ENCODE data around the gene MEF2A. TPM values are rescaled to one million over a fixed set of nuclear protein-coding genes. Genes with fewer than 3 reads are reported as not detected.
"Not testable (repeated sequence)": the region's sequence is repeated elsewhere in the genome, so short reads cannot be mapped to it uniquely, and the experiment has no call there.

Gene MEF2A
- total RNA-seq, 2 experiments from 2014 or later: 24.5 to 27.0 TPM

DNA sequence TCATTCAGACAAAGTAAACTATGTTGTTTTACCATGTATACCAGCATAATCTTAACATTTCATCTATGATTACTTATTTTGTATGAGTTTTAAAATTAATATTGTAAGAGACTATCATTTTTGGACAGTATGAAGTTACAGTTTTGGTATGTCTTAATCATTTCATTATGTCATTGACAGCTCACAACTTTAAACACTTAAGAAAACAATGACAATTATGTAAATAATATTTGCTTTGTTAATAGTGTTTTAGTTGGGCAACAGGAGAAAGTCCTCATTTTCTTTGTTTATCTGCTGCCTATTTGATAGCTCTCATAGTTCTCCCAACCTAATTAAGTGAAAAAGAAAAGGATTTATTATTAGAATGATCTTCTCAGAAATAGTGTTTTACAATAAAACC is 80.2 kb downstream of the MEF2A start:
- Mint-ChIP-seq H3K36me3 (ENCODE audit: low read depth) (peaks cover 47% of the 10 kb centered on the region), H3K4me1 (peaks cover 9% of the 10 kb centered on the region), H3K27me3 (no peaks in the 10 kb centered on the region), H3K9me3 (peaks cover 23% of the 10 kb centered on the region), H3K27ac (no peak overlapping the region), H3K4me3 (no peak overlapping the region)
- DNase-seq: no peak
- ChIA-PET POLR2A (no interaction called here), CTCF (no interaction called here)

DNA sequence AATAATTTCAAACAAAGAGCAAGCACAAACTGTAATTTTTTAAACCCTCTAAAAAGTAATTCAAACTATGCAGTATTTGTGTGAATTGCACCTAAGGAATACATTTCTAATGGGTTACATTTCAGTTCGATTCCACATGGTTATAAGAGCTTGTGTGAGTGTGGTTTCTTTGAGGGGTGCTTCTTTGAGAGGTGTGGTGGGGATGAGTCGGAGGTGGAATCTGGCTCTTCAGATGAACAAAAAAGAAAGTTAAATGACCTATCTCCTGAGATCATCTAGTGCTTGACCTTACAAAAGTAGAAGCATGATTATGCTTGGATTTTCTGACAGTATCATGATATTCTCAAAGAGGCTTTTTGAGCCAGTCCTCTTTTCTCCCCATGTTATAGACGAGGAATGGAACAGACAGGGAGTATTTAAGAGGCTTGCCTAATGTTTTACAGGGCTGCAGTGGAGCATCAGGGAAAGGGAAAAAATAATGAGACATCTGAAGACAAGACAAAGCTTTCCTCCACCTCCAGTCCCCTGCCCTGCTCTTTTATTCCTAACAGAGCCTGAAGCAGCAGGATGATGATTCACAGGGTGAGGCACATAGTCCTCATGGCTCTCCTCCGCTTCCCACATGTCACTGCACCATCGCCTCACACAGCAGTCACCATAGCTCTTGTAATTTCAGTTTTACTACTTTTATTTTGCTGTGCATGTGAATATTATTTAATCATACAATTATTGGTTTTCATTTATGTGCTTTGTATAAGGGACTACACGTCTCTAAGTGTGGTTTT is 85.4 kb downstream of the MEF2A start:
- Mint-ChIP-seq H3K27ac (no peak overlapping the region), H3K4me3 (no peak overlapping the region), H3K9me3 (peaks cover 6% of the 10 kb centered on the region), H3K36me3 (ENCODE audit: low read depth) (peaks cover 16% of the 10 kb centered on the region), H3K4me1 (no peaks in the 10 kb centered on the region), H3K27me3 (no peaks in the 10 kb centered on the region)
- ChIA-PET POLR2A (no interaction called here), CTCF (no interaction called here)
- DNase-seq: no peak

GRCh38 chr15:99656205-99656604 is 90.4 kb downstream of the MEF2A start:
- peaks cover 12% of the 10 kb centered on the region for H3K4me1 Mint-ChIP-seq
- H3K4me3 Mint-ChIP-seq: no peak overlapping the region
- no peak overlapping the region for H3K27ac Mint-ChIP-seq
- POLR2A ChIA-PET: no interaction called here
- H3K9me3 Mint-ChIP-seq: no peaks in the 10 kb centered on the region
- no peaks in the 10 kb centered on the region for H3K27me3 Mint-ChIP-seq
- CTCF ChIA-PET: interaction anchor here (0.6 kb wide), 1 partner anchor 30 kb away, joined by 4 read pairs; no protein-coding TSS in a partner anchor
- H3K36me3 Mint-ChIP-seq (ENCODE audit: low read depth): peaks cover 17% of the 10 kb centered on the region
- no peak for DNase-seq

DNA sequence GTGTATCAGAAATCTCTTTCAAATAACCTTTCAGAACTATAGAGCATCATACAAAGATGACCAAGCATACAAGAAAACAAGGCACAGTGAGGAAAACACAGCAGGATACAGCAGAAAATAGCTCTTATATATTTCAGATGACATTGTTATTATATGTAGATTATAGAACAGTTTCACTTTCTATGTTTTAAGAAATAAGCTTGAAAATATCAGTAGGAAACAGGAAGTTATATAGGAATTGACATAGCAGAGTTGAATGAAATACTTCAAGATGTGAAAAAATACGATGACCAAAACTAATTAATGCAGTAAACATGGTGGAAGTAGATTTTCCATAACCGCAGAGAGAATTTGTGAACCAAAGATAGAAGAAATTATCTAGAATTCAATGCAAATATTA is 92.2 kb downstream of the MEF2A start:
- Mint-ChIP-seq H3K36me3 (ENCODE audit: low read depth) (peaks cover 17% of the 10 kb centered on the region), H3K4me1 (peaks cover 12% of the 10 kb centered on the region), H3K27ac (peak overlapping the region; percentile 1), H3K9me3 (no peaks in the 10 kb centered on the region), H3K27me3 (no peaks in the 10 kb centered on the region), H3K4me3 (no peak overlapping the region)
- ChIA-PET CTCF (no interaction called here), POLR2A (no interaction called here)
- no peak for DNase-seq

GRCh38 chr15:99662903-99663302 is 97.1 kb downstream of the MEF2A start:
- ChIA-PET CTCF (no interaction called here), POLR2A (interaction anchor here (0.6 kb wide), 1 partner anchor 26 kb away, joined by 8 read pairs; no protein-coding TSS in a partner anchor)
- no peak for DNase-seq
- H3K4me1 Mint-ChIP-seq: peaks cover 6% of the 10 kb centered on the region
- peaks cover 31% of the 10 kb centered on the region for H3K36me3 Mint-ChIP-seq (ENCODE audit: low read depth)
- no peak overlapping the region for H3K27ac Mint-ChIP-seq
- H3K9me3 Mint-ChIP-seq: peaks cover 3% of the 10 kb centered on the region
- H3K27me3 Mint-ChIP-seq: no peaks in the 10 kb centered on the region
- H3K4me3 Mint-ChIP-seq: no peak overlapping the region

GRCh38 chr15:99666073-99666472 is 100.3 kb downstream of the MEF2A start:
- H3K4me3 Mint-ChIP-seq, POLR2A ChIA-PET, H3K27ac Mint-ChIP-seq, DNase-seq, CTCF ChIA-PET, H3K27me3 Mint-ChIP-seq, H3K4me1 Mint-ChIP-seq, H3K9me3 Mint-ChIP-seq: not testable (repeated sequence)
- peaks cover 19% of the 10 kb centered on the region for H3K36me3 Mint-ChIP-seq (ENCODE audit: low read depth)

- Mint-ChIP-seq H3K27me3 (no peaks in the 10 kb centered on the region), H3K4me1 (no peaks in the 10 kb centered on the region), H3K27ac (no peak overlapping the region), H3K4me3 (no peak overlapping the region), H3K9me3 (peaks cover 3% of the 10 kb centered on the region), H3K36me3 (ENCODE audit: low read depth) (peaks cover 25% of the 10 kb centered on the region)
- POLR2A ChIA-PET: no interaction called here
- CTCF ChIA-PET: interaction anchor here (1.1 kb wide), 1 partner anchor 36 kb away, joined by 4 read pairs; no protein-coding TSS in a partner anchor
- DNase-seq: no peak
These were observed 102.9 kb downstream of the MEF2A start for GRCh38 chr15:99668533-99669182.

GRCh38 chr15:99669250-99669649 is 103.5 kb downstream of the MEF2A start:
- no peak for DNase-seq
- Mint-ChIP-seq H3K27me3 (no peaks in the 10 kb centered on the region), H3K4me3 (no peak overlapping the region), H3K27ac (no peak overlapping the region), H3K4me1 (no peaks in the 10 kb centered on the region), H3K36me3 (ENCODE audit: low read depth) (peaks cover 23% of the 10 kb centered on the region), H3K9me3 (peaks cover 3% of the 10 kb centered on the region)
- POLR2A ChIA-PET: interaction anchor here (0.7 kb wide), 1 partner anchor 124 kb away, joined by 4 read pairs; no protein-coding TSS in a partner anchor
- CTCF ChIA-PET: interaction anchor here (1.1 kb wide), 1 partner anchor 35 kb away, joined by 4 read pairs; no protein-coding TSS in a partner anchor

DNA sequence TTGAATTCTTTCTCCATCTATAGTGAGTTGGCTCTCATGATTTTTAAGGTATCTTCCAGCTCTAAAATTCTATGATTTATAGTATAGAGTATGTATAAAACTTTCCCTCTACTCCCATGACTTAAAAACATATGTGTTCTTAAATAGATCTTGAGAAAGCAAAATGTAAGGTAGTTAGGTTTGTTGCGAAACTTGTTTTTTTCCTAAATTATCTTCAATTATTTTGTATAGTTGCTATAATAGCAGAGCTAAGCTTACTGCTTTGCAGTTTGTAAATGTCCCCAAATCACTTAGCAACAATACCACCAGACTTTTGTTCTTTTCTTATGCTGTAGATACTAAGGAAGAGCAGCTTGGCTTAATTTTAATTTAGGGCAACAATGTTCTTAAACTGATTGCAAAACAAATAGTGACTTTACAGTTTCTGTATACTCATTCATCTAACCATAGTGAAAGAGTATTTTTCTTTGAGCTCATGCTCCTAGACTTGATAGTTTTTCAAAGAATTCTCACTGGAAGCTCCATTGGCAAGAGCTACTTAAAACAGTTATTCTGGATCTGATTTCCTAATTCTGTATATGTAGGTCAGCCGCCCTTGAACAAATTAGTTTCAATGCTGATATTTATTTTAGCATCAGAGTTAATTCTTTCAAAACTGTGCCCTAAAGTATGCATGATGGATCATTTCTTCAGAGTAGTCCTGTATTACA is 106.3 kb downstream of the MEF2A start:
- H3K27ac Mint-ChIP-seq: no peak overlapping the region
- H3K27me3 Mint-ChIP-seq: no peaks in the 10 kb centered on the region
- H3K9me3 Mint-ChIP-seq: no peaks in the 10 kb centered on the region
- CTCF ChIA-PET: interaction anchor here (1.4 kb wide), 1 partner anchor 33 kb away, joined by 3 read pairs; no protein-coding TSS in a partner anchor
- H3K4me1 Mint-ChIP-seq: no peaks in the 10 kb centered on the region
- H3K4me3 Mint-ChIP-seq: no peak overlapping the region
- POLR2A ChIA-PET: no interaction called here
- DNase-seq: no peak
- peaks cover 29% of the 10 kb centered on the region for H3K36me3 Mint-ChIP-seq (ENCODE audit: low read depth)

DNA sequence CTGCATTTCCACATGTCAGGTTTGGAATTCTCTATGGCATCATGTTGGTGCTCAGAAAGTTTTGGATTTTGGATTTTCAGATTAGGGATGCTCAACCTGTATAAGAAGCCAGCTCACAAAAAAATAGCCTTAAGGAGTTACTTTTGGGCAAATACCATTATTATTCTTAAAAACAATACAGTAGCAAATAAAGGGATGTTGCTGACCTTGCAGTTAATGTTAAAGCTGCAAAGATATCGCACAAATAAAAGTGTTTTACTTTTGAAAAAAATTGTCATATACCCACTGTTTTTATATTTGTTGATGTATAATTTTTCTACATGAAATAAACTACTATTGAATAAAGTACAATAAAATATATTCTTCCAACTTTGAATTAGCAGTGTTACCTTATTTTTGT is 107.3 kb downstream of the MEF2A start:
- Mint-ChIP-seq H3K4me1 (no peaks in the 10 kb centered on the region), H3K9me3 (no peaks in the 10 kb centered on the region), H3K27me3 (no peaks in the 10 kb centered on the region), H3K36me3 (ENCODE audit: low read depth) (peaks cover 27% of the 10 kb centered on the region), H3K4me3 (no peak overlapping the region), H3K27ac (no peak overlapping the region)
- POLR2A ChIA-PET: no interaction called here
- DNase-seq: no peak
- CTCF ChIA-PET: no interaction called here

DNA sequence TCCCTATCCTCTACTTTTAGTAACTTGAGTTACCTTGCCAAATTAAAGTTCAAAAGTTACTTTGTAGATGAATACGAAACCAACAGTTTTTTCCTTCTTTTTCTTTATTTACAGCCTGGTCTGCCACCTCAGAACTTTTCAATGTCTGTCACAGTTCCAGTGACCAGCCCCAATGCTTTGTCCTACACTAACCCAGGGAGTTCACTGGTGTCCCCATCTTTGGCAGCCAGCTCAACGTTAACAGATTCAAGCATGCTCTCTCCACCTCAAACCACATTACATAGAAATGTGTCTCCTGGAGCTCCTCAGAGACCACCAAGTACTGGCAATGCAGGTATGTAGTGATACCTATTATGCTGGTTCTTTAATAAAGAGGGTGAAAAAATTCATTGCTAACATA is 108.5 kb downstream of the MEF2A start:
- ChIA-PET CTCF (no interaction called here), POLR2A (no interaction called here)
- H3K27me3 Mint-ChIP-seq: no peaks in the 10 kb centered on the region
- H3K4me1 Mint-ChIP-seq: no peaks in the 10 kb centered on the region
- H3K4me3 Mint-ChIP-seq: no peak overlapping the region
- H3K9me3 Mint-ChIP-seq: no peaks in the 10 kb centered on the region
- DNase-seq: no peak
- peaks cover 39% of the 10 kb centered on the region for H3K36me3 Mint-ChIP-seq (ENCODE audit: low read depth)
- H3K27ac Mint-ChIP-seq: no peak overlapping the region

- Mint-ChIP-seq H3K27ac (no peak overlapping the region), H3K27me3 (no peaks in the 10 kb centered on the region), H3K4me3 (no peak overlapping the region), H3K9me3 (no peaks in the 10 kb centered on the region), H3K4me1 (peaks cover 9% of the 10 kb centered on the region), H3K36me3 (ENCODE audit: low read depth) (peaks cover 47% of the 10 kb centered on the region)
- no peak for DNase-seq
- ChIA-PET POLR2A (no interaction called here), CTCF (no interaction called here)
These were observed 111.9 kb downstream of the MEF2A start for GRCh38 chr15:99677540-99678134.

GRCh38 chr15:99680276-99680675 is 114.5 kb downstream of the MEF2A start:
- Mint-ChIP-seq H3K9me3 (peaks cover 15% of the 10 kb centered on the region), H3K27me3 (no peaks in the 10 kb centered on the region), H3K27ac (no peak overlapping the region), H3K4me1 (peaks cover 23% of the 10 kb centered on the region), H3K4me3 (no peak overlapping the region), H3K36me3 (ENCODE audit: low read depth) (peaks cover 54% of the 10 kb centered on the region)
- ChIA-PET POLR2A (no interaction called here), CTCF (no interaction called here)
- no peak for DNase-seq
